Mesenteric fat pad (tissue), 1 donor: Measurements from ENCODE around the gene IDH3G. TPM values are rescaled to one million over a fixed set of nuclear protein-coding genes. Genes with fewer than 3 reads are reported as not detected.

ENCODE experiments used
- DNase-seq: peaks from one replicate; pipeline ENCODE4 v3.0.0-alpha.2; 2020; ENCODE audit warnings: low spot score
- total RNA-seq: library from RNA; stranded (reverse); fragmentation: NEBNext Ultra II Directional; extraction: Animal tissue kit (Norgen Biotek cat#: 25700); gene quantifications from one replicate; pipeline ENCODE4 v1.2.1, GENCODE V29; 2021
- donor health status: DM: yes; HTN: yes; CAD: no.

The IDH3G gene
- total RNA-seq, 1 donor from 2014 or later = 57.4 TPM

DNA sequence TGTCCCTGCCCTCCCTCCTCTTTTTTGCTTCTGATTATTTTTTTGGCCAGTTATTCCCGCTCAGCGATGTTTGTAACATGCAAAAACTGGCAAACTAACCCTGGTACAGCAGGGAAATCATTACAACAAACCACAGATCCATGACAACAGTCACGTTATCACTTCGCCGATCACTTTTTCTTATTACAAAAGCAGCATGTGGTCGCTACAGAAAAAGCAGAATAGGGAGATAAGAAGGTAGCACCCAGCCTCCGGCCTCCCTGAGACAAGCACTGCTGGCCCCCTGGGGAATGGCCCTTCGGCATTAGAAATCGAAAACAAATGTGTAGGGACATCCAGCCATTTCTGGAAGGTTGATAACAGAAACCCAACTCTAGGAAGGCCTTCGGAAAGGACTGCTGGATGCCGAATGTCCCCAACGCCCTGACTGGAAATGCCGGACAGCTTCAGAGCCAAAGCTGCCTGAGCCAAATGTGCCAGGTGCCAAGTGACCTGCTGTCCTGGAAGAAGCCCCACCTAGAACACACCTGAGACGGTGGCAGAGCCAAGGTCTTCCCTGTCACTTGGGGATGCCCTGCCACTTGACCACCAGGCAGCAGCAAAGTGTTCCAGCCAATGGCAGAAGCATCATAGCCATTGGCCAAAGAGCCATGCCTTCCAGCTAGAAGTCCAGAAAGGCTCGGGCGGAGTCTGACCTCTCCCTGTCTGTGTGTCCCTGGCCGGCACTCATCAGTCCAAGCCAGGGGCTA is 2.9 kb downstream of the IDH3G start:
- DNase-seq = no peak

- DNase-seq = no peak
Measured at GRCh38 chrX:153789654-153790053, 4.5 kb downstream of the IDH3G start.

GRCh38 chrX:153786669-153787068 is 7.5 kb downstream of the IDH3G start:
- DNase-seq = no peak

DNA sequence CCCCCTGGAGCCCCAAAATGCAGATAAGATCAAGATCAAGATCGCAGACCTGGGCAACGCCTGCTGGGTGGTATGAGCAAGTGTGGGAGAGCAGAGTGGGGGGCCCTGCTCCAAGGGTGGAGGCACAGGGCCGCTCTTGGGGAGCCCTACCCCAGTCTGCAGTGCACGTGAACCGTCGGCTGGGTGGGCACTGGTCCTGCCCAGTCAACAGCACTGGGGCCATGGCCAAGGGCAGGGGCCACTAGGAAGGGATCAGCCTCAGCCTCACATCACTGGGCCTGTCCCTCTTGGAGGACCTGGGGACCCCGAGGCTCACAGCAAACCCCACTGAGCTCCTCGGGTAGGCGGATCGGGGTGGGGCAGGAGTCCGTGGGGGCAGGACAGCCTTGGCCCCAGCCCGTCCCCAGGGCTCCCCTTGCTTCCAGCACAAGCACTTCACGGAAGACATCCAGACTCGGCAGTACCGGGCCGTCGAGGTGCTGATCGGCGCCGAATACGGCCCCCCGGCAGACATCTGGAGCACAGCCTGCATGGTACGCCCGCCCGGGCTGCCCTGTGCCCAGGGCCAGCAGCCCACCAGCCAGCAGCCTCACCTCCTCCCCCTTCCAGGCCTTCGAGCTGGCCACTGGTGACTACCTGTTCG is 9.7 kb downstream of the IDH3G start:
- DNase-seq = no peak

- no peak for DNase-seq
Measured at GRCh38 chrX:153783378-153784013, 10.7 kb downstream of the IDH3G start.

- DNase-seq = no peak
Measured at GRCh38 chrX:153782871-153783270, 11.3 kb downstream of the IDH3G start.

DNA sequence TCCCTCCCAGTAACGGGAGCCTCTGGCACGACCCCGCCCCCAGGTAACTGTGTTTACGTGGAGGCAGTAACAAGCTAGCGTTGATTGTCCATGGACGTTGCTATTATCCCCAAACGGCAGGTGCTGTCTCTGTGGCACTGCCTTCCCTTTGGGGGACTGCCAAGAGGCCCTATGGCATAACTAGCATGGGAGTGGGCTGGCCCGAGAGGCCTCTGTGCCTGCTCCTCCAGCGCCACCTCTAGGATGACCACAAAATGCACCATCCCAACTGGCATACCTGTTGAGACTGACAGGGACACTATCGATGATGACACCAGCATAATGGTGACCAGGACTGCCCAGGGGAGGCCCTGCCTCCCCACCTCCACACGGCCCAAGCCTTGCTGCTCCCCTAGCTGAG is 11.9 kb downstream of the IDH3G start:
- DNase-seq = no peak

DNA sequence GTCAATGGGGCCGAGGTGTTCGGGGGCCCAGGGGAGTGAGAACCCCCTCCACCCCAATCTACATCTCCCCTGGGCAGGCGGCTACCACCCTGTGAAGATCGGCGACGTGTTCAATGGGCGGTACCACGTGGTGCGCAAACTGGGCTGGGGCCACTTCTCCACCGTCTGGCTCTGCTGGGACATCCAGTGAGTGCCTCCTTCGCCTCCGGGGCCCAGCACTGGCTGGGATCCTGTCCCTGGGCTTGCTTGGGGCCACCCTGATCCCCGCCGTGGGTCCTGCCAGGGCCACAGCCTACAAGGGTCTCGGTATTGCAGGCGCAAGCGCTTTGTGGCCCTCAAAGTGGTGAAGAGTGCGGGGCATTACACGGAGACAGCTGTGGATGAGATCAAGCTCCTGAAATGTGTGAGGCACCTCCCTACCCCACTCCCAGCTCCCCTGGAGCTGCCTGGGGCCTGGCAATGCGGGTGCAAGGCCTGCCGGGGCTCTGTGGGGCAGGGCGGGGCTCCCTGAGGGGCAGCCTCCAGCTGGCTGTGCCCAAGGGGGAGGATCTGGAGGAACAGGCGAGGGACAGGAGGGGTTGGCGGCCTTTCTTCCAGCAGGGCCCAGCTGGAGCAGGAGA is 12.6 kb downstream of the IDH3G start:
- DNase-seq = no peak

DNA sequence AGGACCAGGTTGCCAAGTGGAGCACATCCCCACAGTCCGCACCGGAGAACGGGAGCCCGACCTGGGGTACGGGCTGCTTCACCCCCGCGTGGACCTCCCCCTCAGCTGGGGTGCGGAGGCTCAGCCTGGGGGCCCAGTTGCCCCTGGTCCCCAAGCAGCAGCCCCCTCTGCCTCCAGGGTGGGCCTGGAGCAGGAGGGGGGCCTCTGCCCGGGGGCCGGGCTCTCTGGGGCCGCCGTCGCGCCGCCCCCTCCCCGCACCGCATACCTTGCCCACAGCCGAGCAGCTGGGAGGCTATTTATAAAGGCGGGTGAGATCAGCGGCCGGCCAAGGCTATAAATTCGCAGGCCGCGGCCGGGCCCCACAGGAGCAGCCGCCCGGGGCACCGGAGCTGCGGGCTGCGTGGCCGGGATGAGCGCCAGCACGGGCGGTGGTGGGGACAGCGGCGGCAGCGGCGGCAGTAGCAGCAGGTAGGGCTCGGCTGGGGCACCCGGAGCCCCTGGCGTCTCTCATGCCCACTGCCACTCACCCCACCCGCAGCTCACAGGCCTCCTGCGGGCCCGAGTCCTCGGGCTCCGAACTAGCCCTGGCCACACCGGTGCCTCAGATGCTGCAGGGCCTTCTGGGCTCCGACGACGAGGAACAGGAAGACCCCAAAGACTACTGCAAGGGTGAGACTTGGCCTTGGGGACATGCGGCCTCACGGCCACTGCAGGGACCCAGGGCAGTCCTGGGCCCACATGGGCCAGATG is 13.3 kb downstream of the IDH3G start, which contains the start of gene SRPK3:
Gene SRPK3, plus strand, starts transcription at position 364 of the 750 bp plus-strand sequence. Its CDS starts 46 bp downstream, at position 410.
- DNase-seq = no peak

GRCh38 chrX:153779891-153780677 is 14.1 kb downstream of the IDH3G start:
- DNase-seq = no peak

- DNase-seq = no peak
Measured at GRCh38 chrX:153778684-153779101, 15.5 kb downstream of the IDH3G start.

DNA sequence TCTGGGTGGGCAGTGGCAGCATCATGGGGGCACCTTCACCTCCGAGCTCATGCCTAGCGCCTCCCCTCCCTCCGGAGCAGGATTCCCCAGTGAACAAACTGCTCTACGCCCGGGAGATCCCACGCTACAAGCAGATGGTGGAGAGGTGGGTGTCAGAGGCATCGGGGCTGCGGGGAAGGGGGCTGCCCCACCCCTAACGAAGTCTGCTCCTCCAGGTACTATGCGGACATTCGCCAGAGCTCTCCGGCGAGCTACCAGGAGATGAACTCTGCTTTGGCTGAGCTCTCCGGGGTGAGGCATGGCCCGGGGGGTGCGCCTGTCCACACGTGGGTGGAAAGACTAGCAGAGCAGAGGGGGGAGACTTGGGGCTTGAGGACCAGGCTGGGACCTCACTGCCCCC is 16.0 kb downstream of the IDH3G start:
- no peak for DNase-seq

DNA sequence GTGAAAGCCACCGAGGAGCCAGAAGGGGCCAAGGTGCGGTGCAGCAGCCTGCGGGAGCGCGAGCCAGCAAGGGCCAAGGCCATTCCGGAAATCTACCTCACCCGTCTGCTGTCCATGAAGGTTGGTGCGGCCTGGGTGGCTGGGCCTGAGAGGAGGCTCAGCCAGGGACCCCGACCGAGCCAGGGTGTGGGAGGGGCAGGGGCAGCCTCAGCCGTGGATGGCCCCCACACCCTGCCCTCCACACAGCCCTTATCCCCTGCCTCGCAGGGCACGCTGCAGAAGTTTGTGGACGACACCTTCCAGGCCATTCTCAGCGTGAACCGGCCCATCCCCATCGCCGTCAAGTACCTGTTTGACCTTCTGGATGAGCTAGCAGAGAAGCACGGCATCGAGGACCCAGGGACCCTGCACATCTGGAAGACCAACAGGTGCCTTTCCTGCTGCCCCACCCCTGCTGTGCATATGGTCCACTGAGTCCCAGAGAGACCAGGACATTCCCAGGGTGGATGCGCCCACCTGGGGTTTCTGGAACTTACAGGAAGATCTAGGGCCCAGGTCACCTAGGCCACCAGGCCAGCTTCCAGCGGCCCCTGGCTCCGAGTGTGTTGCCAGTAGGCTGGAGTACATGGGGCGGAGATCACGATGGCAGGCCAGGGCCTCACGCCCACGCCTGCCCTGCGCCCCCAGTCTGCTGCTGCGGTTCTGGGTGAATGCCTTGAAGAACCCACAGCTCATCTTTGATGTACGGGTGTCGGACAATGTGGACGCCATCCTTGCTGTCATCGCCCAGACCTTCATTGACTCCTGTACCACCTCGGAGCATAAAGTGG is 16.7 kb downstream of the IDH3G start:
- DNase-seq = no peak

DNA sequence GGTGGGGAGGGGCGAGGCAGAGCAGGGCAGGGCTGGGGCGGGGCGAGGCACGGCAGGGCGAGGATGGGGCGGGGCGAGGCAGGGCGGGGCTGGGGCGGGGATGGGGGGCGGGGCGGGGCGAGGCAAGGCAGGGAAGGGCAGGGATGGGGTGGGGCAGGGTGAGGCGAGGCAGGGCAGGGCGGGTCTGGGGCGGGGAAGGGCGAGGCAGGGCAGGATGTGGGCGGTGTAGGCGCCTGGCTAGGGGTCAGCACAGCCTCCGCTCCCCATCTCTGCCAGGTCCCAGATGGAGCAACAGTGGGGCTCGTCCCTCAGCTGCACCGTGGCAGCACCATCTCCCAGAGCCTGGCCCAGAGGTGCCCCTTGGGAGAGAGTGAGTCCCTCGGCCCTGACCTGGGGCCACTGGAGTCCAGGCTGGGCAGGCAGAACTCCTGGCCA is 17.5 kb downstream of the IDH3G start:
- DNase-seq = no peak

GRCh38 chrX:153776120-153776599 is 18.0 kb downstream of the IDH3G start:
- DNase-seq = no peak

DNA sequence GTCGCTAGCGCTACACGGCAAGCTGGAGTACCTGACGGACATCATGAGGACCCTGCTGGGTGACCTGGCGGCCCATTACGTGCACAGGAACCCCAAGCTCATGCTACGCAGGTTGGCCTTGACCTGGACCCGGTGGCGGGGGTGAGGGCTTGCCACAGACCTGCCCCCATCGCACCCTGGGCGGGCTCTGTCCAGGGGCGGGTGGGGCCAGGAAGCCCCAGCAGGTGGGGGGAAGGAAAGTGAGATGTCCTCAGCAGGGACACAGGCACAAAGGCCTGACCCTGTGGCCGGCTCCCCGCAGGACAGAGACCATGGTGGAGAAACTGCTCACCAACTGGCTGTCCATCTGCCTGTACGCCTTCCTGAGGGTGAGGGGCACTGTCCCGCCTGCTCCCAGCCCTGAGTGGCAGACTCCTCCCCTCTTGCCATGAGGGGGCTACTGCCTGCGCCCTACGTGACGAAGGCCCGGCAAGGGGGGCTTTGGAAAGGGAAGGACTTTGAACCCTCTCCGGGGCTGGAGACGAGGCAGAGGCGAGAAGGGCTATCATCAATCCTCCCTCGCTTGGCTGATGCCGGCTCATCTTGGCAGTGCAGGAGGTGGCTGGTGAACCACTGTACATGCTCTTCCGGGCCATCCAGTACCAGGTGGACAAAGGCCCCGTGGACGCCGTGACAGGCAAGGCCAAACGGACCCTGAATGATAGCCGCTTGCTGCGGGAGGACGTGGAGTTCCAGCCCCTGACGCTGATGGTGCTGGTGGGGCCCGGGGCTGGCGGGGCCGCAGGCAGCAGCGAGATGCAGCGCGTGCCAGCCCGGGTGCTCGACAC is 18.7 kb downstream of the IDH3G start:
- DNase-seq = no peak

GRCh38 chrX:153774576-153775292 is 19.4 kb downstream of the IDH3G start:
- DNase-seq = no peak
